Measurements from ENCODE around the gene KCNQ1OT1.

DNA sequence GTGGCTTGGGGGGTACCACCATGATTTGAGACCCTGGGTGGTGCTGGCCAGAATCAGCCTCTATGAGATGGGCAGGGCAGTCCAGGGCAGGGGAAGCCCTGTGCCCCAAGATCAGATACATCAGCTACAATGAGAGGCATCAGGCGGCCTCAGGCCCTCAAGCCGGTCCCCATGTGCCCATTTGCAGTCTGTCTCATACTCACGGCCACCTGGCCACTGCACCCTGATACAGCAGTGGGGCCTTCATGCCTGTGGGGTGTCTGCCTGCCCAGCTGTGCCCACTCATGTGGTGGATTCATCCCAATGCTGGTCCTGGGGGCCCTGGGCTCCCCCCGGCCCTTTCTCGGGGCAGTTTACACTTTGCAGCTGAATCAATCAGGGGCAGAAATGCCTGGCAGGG is 42.4 kb upstream of the KCNQ1OT1 start:
- TF ChIP-seq, protein P1, sequence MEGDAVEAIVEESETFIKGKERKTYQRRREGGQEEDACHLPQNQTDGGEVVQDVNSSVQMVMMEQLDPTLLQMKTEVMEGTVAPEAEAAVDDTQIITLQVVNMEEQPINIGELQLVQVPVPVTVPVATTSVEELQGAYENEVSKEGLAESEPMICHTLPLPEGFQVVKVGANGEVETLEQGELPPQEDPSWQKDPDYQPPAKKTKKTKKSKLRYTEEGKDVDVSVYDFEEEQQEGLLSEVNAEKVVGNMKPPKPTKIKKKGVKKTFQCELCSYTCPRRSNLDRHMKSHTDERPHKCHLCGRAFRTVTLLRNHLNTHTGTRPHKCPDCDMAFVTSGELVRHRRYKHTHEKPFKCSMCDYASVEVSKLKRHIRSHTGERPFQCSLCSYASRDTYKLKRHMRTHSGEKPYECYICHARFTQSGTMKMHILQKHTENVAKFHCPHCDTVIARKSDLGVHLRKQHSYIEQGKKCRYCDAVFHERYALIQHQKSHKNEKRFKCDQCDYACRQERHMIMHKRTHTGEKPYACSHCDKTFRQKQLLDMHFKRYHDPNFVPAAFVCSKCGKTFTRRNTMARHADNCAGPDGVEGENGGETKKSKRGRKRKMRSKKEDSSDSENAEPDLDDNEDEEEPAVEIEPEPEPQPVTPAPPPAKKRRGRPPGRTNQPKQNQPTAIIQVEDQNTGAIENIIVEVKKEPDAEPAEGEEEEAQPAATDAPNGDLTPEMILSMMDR (conservative IDR thresholded peaks at IDR 0.05 in 1 of 2, IDR thresholded peaks at IDR 0.05 in 1 of 2; ENCODE audit: extremely low read depth in 1 of 2, insufficient read depth in 1 of 2, low read depth in 1 of 2, low read length in 2 of 2), result no peak
- TF ChIP-seq EZH2 (IDR thresholded peaks at IDR 0.05; ENCODE audit: borderline replicate concordance, low read length), result no peak

All from mammary epithelial cell (primary cell).